ENCODE measurements around the gene BTBD19. TPM values are rescaled to one million over a fixed set of nuclear protein-coding genes. Genes with fewer than 3 reads are reported as not detected.
A peak's percentile ranks its signal among the peaks of the same experiment; 100 is the strongest.

The BTBD19 gene
- total and polyA plus RNA-seq, 9 of the 15 experiments (the other 6 are each of a cell fraction or from before 2014, with no cell fraction given): 0.22 to 2.0 (median 0.95) TPM

DNA sequence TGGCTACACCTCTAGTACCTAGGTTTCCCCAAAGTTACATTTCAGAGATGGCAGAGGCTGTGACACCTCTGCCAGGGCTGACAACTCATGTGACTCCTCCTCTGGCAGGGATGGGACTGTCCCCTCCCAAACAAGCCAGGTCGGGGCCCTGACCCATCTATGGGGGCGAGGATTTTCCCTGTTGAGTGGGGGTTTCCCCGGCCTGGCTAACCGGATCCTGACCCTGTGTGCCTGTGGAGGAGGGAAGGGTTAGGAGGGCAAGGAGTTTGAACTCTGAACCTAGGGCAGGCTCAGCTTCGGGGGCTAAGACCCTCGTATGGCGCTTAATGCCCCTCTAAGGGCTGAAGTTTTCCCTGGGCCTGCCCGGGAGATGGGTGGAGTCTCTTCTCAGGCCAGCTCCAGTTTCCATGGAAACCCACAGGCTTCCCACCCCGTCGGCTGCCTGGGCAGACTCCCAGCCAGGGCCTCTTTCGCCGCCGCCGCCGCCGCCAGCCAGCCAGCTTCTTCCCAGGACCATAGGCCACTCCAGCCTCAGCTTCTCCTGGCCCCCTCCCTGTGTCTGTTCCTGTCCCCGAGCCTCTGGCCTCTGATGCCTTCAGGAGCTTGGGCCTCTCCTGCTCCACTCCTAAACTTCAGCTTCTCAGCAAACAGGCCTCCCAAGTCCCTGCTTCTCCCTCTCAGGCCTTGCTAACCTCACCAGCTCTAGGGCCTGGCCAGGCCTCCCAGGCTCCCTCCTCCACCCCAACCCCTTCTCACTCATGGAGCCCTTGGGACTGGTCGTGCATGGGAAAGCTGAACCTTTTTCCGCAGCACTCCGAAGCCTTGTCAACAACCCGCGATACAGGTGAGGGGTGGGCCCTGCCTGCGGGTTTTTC lies at the start of gene BTBD19 (continued):
- TF ChIP-seq, protein P1, sequence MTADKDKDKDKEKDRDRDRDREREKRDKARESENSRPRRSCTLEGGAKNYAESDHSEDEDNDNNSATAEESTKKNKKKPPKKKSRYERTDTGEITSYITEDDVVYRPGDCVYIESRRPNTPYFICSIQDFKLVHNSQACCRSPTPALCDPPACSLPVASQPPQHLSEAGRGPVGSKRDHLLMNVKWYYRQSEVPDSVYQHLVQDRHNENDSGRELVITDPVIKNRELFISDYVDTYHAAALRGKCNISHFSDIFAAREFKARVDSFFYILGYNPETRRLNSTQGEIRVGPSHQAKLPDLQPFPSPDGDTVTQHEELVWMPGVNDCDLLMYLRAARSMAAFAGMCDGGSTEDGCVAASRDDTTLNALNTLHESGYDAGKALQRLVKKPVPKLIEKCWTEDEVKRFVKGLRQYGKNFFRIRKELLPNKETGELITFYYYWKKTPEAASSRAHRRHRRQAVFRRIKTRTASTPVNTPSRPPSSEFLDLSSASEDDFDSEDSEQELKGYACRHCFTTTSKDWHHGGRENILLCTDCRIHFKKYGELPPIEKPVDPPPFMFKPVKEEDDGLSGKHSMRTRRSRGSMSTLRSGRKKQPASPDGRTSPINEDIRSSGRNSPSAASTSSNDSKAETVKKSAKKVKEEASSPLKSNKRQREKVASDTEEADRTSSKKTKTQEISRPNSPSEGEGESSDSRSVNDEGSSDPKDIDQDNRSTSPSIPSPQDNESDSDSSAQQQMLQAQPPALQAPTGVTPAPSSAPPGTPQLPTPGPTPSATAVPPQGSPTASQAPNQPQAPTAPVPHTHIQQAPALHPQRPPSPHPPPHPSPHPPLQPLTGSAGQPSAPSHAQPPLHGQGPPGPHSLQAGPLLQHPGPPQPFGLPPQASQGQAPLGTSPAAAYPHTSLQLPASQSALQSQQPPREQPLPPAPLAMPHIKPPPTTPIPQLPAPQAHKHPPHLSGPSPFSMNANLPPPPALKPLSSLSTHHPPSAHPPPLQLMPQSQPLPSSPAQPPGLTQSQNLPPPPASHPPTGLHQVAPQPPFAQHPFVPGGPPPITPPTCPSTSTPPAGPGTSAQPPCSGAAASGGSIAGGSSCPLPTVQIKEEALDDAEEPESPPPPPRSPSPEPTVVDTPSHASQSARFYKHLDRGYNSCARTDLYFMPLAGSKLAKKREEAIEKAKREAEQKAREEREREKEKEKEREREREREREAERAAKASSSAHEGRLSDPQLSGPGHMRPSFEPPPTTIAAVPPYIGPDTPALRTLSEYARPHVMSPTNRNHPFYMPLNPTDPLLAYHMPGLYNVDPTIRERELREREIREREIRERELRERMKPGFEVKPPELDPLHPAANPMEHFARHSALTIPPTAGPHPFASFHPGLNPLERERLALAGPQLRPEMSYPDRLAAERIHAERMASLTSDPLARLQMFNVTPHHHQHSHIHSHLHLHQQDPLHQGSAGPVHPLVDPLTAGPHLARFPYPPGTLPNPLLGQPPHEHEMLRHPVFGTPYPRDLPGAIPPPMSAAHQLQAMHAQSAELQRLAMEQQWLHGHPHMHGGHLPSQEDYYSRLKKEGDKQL (CRISPR knock-in tag; IDR thresholded peaks at IDR 0.05; ENCODE audit: borderline replicate concordance): no peak
- TF ChIP-seq, protein P2, sequence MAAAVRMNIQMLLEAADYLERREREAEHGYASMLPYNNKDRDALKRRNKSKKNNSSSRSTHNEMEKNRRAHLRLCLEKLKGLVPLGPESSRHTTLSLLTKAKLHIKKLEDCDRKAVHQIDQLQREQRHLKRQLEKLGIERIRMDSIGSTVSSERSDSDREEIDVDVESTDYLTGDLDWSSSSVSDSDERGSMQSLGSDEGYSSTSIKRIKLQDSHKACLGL (CRISPR knock-in tag; IDR thresholded peaks at IDR 0.05; ENCODE audit: borderline replicate concordance, poor library complexity, severe bottlenecking): peak; percentile 2
- no peak for TF ChIP-seq EHMT2 (IDR thresholded peaks at IDR 0.05)
- TF ChIP-seq ZNF133 (CRISPR knock-in tag; IDR thresholded peaks at IDR 0.05): no peak
- no peak for TF ChIP-seq RFX5 (IDR thresholded peaks at IDR 0.05; ENCODE audit: low read depth, low read length)

Measured in K562 (cell line).